ENCODE results near the gene CD6. TPM values are rescaled to one million over a fixed set of nuclear protein-coding genes. Genes with fewer than 3 reads are reported as not detected.

The CD6 gene
- total and polyA plus RNA-seq, 2 donors (not counting 3 experiments of a cell fraction or from before 2014, with no cell fraction given): not detected

DNA sequence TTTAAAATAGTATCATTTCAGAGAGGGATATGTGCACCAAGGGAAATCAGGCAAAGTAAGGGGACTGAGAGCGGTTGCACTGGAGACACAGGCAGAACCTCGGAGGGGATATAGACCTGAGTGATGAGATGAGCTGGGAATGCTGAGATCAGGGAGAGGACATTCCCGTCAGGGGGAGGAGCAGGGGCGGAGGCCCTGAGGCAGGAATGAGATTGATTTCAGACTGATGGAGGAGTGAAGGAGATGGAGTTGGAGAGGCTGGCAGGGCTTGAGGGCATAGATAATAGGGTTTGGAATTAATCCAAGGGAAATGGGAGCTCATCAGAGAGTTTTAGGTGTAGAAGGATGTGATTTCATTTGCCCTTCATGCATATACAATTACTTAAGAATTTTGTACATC, 13.2 kb downstream of the CD6 start:
- intact Hi-C loops (cut with micrococcal nuclease): no loop called here
- H3K27ac ChIP-seq (ENCODE audit: insufficient read depth, low read depth, low read length): no peak overlapping the region
- ChIA-PET POLR2A (no interaction called here), CTCF (interaction anchor here (1.2 kb wide), 1 partner anchor 15 kb away, joined by 3 read pairs; no protein-coding TSS in a partner anchor)
- H3K4me2 ChIP-seq (ENCODE audit: insufficient read depth, low read length): no peak overlapping the region
- no peaks in the 10 kb centered on the region for H3K79me2 ChIP-seq (ENCODE audit: control insufficient read depth, insufficient read depth, low read length)
- H3K4me1 ChIP-seq (ENCODE audit: control insufficient read depth, extremely low read depth, insufficient read depth, low read length): no peaks in the 10 kb centered on the region
- no peak overlapping the region for H3K4me3 ChIP-seq (replicated peaks in 1 of 3; ENCODE audit: insufficient read depth in 1 of 3, low read depth in 1 of 3, low read length in 3 of 3)
- no peaks in the 10 kb centered on the region for H4K20me1 ChIP-seq (replicated peaks; ENCODE audit: control insufficient read depth, extremely low read depth, insufficient read depth, low read length)
- no peaks in the 10 kb centered on the region for H3K36me3 ChIP-seq (ENCODE audit: control insufficient read depth in 2 of 2, extremely low read depth in 1 of 2, insufficient read depth in 2 of 2, low read length in 2 of 2)
- H3K9ac ChIP-seq (replicated peaks; ENCODE audit: extremely low read depth, insufficient read depth, low read length): no peak overlapping the region
- H3K9me3 ChIP-seq (replicated peaks; ENCODE audit: control insufficient read depth, insufficient read depth, low read length): no peaks in the 10 kb centered on the region
- H2AFZ ChIP-seq (ENCODE audit: low read depth, low read length): no peak overlapping the region
- no peak for FAIRE-seq
- H3K9me1 ChIP-seq (replicated peaks; ENCODE audit: control insufficient read depth, extremely low read depth, insufficient read depth, low read length): no peaks in the 10 kb centered on the region
- dilution Hi-C loops (cut with MboI; ENCODE audit: extremely low pct_ligation_motif_present, low sequenced_read_pairs): no loop called here
- no TSS peak for BruUV-seq (replicated peaks)
- DNase-seq (ENCODE audit: low read depth, low spot score): no peak
- TF ChIP-seq EZH2 (IDR thresholded peaks at IDR 0.05; ENCODE audit: borderline replicate concordance, low read depth, low read length, severe bottlenecking): no peak
- peaks cover 4 to 13% of the 10 kb centered on the region in 2 experiments for H3K27me3 ChIP-seq (ENCODE audit: control insufficient read depth in 2 of 2, insufficient read depth in 2 of 2, low read length in 2 of 2)

DNA sequence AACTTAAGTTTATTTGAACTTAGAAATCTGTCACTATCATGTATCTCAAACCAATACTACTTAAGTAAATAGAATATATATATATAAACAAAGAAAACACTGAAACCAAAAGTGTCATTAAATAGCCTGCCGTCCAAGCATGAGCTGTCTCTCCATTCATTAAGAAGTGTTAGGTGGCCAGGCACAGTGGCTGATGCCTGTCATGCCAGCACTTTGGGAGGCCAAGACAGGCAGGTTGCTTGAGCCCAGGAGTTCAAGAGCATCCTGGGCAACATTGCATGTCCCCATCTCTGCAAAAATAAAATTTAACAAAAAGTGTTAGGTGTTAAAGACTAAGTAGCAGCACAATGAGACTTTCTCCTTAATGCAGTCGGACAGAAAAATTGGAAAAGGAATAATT, 14.0 kb downstream of the CD6 start:
- no peaks in the 10 kb centered on the region for H3K79me2 ChIP-seq (ENCODE audit: control insufficient read depth, insufficient read depth, low read length)
- H3K27me3 ChIP-seq (ENCODE audit: control insufficient read depth in 2 of 2, insufficient read depth in 2 of 2, low read length in 2 of 2): peaks cover 4 to 14% of the 10 kb centered on the region in 2 experiments
- no peak for TF ChIP-seq POLR2A (IDR thresholded peaks at IDR 0.05; ENCODE audit: low read depth, low read length)
- no peak for TF ChIP-seq POLR2AphosphoS5 (IDR thresholded peaks at IDR 0.05; ENCODE audit: insufficient read depth, low read depth, low read length)
- TF ChIP-seq MYC (IDR thresholded peaks at IDR 0.05; ENCODE audit: low read depth, low read length): no peak
- TF ChIP-seq, protein P1, sequence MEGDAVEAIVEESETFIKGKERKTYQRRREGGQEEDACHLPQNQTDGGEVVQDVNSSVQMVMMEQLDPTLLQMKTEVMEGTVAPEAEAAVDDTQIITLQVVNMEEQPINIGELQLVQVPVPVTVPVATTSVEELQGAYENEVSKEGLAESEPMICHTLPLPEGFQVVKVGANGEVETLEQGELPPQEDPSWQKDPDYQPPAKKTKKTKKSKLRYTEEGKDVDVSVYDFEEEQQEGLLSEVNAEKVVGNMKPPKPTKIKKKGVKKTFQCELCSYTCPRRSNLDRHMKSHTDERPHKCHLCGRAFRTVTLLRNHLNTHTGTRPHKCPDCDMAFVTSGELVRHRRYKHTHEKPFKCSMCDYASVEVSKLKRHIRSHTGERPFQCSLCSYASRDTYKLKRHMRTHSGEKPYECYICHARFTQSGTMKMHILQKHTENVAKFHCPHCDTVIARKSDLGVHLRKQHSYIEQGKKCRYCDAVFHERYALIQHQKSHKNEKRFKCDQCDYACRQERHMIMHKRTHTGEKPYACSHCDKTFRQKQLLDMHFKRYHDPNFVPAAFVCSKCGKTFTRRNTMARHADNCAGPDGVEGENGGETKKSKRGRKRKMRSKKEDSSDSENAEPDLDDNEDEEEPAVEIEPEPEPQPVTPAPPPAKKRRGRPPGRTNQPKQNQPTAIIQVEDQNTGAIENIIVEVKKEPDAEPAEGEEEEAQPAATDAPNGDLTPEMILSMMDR (IDR thresholded peaks at IDR 0.05; ENCODE audit: extremely low read depth in 1 of 2, insufficient read depth in 1 of 2, low read depth in 1 of 2, low read length in 2 of 2): no peak
- no peak for TF ChIP-seq JUN (IDR thresholded peaks at IDR 0.05; ENCODE audit: borderline replicate concordance, insufficient read depth, insufficient read length, low read depth)
- no peak for TF ChIP-seq GATA2 (IDR thresholded peaks at IDR 0.05; ENCODE audit: insufficient read depth, insufficient read length, low read depth, low read length)
- TF ChIP-seq, protein P2, sequence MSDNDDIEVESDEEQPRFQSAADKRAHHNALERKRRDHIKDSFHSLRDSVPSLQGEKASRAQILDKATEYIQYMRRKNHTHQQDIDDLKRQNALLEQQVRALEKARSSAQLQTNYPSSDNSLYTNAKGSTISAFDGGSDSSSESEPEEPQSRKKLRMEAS (IDR thresholded peaks at IDR 0.05; ENCODE audit: insufficient read depth, insufficient read length): no peak
- no peak for TF ChIP-seq EZH2 (IDR thresholded peaks at IDR 0.05; ENCODE audit: borderline replicate concordance, low read depth, low read length, severe bottlenecking)
- TF ChIP-seq FOS (IDR thresholded peaks at IDR 0.05; ENCODE audit: borderline replicate concordance, insufficient read depth, low read length): no peak
- no TSS peak for BruUV-seq (replicated peaks)
- no peaks in the 10 kb centered on the region for H3K4me1 ChIP-seq (ENCODE audit: control insufficient read depth, extremely low read depth, insufficient read depth, low read length)
- no peak overlapping the region for H3K4me2 ChIP-seq (ENCODE audit: insufficient read depth, low read length)
- dilution Hi-C loops (cut with MboI; ENCODE audit: extremely low pct_ligation_motif_present, low sequenced_read_pairs) (no loop called here), intact Hi-C loops (cut with micrococcal nuclease) (no loop called here)
- no peak overlapping the region for H3K4me3 ChIP-seq (replicated peaks in 1 of 3; ENCODE audit: insufficient read depth in 1 of 3, low read depth in 1 of 3, low read length in 3 of 3)
- CTCF ChIA-PET: no interaction called here
- no peaks in the 10 kb centered on the region for H4K20me1 ChIP-seq (replicated peaks; ENCODE audit: control insufficient read depth, extremely low read depth, insufficient read depth, low read length)
- H3K9ac ChIP-seq (replicated peaks; ENCODE audit: extremely low read depth, insufficient read depth, low read length): no peak overlapping the region
- H3K9me1 ChIP-seq (replicated peaks; ENCODE audit: control insufficient read depth, extremely low read depth, insufficient read depth, low read length): no peaks in the 10 kb centered on the region
- H3K36me3 ChIP-seq (ENCODE audit: control insufficient read depth in 2 of 2, extremely low read depth in 1 of 2, insufficient read depth in 2 of 2, low read length in 2 of 2): no peaks in the 10 kb centered on the region
- POLR2A ChIA-PET: no interaction called here
- H3K9me3 ChIP-seq (replicated peaks; ENCODE audit: control insufficient read depth, insufficient read depth, low read length): no peaks in the 10 kb centered on the region
- no peak for FAIRE-seq
- DNase-seq (ENCODE audit: low read depth, low spot score): no peak
- no peak overlapping the region for H2AFZ ChIP-seq (ENCODE audit: low read depth, low read length)
- no peak overlapping the region for H3K27ac ChIP-seq (ENCODE audit: insufficient read depth, low read depth, low read length)
